Jurkat, Clone E6-1 (cell line): ENCODE measurements around the gene MED1.
"Not testable (repeated sequence)": the region's sequence is repeated elsewhere in the genome, so short reads cannot be mapped to it uniquely, and the experiment has no call there.

Experiments
- DNase-seq: peaks from one replicate; pipeline ENCODE4 v3.0.0-alpha.2; 2011; ENCODE audit warnings: low read depth, low spot score
- H3K4me3 ChIP-seq: 2 replicates; pipeline ENCODE4 v1.5.1; 2011; ENCODE audit warnings: mild to moderate bottlenecking, low read length, control low read depth, moderate library complexity

The MED1 gene

DNA sequence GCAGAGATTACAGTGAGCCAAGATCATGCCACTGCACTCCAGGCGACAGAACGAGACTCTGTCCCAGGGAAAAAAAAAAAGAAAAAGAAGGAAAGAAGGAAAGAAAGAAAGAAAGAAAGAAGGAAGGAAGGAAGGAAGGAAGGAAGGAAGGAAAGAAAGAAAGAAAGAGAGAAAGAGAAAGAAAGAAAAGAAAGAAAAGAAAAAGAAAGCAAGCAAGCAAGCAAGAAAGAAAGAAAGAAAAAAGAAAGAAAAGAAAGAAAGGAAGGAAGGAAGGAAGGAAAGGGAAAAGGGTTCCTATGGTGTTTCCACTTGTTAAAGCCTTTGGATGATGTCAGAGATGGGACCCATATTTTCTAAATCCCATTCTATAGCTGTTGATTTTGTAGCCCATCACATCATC is 11.2 kb downstream of the MED1 start:
- not testable (repeated sequence) for H3K4me3 ChIP-seq, DNase-seq

DNA sequence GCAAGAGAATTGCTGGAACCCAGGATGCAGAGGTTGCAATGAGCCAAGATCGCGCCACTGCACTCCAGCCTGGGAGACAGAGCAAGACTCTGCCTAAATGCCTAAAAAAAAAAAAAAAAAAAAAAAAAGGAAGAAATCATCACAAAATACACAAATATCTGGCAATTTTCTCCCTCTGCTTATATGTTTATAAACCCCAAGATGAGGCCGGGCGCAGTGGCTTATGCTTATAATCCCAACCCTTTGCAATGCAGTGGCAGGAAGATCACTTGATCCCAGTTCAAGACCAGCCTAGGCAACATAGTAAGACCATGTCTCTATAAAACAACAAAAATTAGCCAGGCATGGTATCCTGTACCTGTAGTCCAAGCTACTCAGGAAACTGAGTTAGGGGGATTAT is 21.5 kb downstream of the MED1 start:
- DNase-seq, result no peak

DNA sequence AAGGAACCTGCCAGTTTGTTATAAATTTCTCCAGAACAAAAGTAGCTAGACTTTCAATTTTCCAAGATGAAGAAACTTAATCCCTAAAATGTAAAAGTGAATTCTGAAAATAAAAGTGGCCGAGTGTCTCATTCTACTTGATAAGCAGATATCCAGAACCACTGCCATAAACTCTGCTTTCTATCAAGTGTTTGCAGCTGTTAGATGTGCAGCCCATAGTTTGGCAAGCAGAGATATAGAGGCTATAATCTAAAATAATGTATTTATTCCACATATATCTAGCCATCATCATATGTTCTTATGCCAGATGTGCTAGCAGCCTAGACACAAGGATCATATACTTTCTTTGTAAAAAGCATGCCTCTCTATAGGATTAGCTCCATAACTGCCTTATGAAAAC is 34.9 kb downstream of the MED1 start:
- no peak for DNase-seq
- no peak overlapping the region for H3K4me3 ChIP-seq

More for the DNA sequence above, 21.5 kb downstream of the MED1 start:
- no peak overlapping the region for H3K4me3 ChIP-seq

DNA sequence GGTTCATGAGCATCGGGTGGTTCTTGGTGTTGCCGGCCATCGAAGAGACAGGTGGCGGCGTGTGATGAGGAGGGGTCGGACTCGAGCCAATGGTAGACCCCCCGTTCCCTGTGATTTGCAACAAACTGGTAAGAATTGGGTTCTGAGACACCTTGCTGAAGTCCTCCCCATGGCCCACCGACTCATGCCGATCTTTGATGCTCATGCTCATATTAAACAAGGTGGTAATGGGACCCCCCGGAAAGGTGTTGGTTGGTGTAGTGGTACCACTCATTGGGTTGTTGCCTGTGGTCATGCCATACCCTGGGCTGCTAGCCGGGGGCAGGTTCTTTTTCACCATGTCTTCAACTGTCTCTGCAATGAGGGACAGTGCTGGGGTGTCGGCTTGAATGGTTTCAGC is 40.8 kb downstream of the MED1 start:
- DNase-seq, result no peak
- no peak overlapping the region for H3K4me3 ChIP-seq

DNA sequence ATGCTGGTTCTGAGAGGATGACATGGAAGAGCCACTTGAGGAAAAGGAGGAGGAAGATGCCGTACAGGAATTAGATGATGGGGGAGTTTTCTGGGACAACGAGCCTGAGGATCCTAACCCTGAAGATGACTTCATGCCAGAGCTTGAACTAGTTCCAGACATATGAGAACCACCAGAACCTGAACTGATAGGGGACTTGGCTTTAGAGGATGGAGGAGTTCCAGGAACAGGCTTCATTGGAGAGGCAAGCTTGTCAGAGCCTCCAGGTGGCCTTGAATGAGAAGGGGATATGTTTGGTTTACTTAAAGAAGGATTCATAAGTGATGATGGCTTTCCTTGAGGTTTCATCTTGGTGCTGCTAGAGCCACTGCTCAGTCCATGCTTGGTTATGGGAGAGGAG is 42.7 kb downstream of the MED1 start:
- no peak overlapping the region for H3K4me3 ChIP-seq
- no peak for DNase-seq

DNA sequence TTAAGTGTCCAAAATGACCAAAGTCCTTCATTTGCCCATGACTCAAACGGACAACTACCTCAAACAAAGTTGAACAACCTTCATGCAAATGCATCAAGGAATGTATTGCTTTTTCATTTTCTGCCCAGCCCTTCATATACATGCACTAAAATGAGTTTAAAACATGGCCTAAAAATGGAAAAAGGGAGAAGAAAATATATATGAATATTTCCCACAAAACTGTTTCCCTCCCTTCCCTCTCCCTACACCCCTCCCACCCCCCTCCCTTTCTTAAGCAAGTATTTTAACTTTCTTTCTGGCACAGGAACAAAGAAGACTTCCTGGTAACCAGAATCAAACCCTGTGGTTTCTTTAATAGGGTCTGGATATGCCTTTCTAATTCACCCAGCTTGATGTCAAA is 44.1 kb downstream of the MED1 start:
- DNase-seq, result no peak
- H3K4me3 ChIP-seq, result no peak overlapping the region

DNA sequence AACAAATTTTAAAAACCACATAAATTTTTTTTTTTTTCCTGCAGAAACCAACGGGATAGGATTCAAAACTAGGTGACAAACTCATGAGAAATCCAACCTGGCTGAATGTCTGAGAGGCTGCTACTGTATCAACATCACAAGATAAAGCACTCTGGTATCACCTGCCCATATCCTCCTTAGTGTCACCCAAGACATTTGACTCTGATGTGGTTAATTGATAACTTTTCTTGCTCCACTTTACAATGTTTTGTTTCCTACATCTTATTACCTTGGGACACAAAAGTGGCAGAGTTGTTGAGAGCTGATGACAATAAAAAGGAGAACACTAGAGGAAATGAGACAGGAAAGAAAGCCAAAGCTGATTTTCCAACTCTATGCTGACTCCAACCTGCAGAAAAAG is 45.6 kb downstream of the MED1 start:
- DNase-seq, result no peak
- H3K4me3 ChIP-seq, result no peak overlapping the region

DNA sequence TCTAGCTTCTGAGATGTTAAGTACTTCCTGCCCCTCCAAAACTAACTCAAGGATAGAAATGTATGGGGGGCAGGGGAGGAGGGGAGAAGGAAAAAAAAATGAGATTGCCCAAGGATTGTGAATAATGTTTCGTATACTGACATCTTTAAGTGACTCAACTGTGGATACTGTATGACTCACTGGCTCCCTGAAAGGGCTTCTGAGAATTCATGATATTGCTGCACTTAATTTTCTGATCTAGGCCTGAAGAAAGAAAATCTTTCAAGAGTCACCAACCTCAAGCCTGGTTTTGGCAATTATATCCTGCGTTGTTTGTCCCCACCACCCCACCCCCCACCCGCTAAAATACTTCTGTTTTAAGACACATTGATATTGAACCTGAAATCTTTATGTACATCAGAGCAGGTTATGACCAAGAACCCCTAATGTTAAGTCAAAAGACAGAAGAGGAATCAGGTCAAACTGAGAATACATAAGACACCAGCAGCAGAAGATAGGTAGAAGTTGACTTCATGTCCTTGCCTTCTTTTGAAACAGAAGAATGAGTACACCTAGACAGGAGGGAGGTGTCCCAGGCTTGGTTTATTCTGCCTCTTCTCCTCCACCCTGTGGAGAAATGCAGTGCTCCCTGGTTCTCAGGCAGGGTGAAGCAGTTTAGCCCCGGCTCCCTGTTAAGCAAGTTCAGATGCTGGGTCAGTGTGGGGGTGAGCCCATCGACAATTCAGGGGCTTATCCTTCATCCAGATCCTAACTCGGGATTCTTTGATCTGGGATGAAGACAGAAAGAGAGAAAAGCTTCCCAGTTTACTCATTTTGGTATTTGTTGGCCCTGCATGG is 46.3 kb downstream of the MED1 start:
- H3K4me3 ChIP-seq, result no peak overlapping the region
- no peak for DNase-seq

DNA sequence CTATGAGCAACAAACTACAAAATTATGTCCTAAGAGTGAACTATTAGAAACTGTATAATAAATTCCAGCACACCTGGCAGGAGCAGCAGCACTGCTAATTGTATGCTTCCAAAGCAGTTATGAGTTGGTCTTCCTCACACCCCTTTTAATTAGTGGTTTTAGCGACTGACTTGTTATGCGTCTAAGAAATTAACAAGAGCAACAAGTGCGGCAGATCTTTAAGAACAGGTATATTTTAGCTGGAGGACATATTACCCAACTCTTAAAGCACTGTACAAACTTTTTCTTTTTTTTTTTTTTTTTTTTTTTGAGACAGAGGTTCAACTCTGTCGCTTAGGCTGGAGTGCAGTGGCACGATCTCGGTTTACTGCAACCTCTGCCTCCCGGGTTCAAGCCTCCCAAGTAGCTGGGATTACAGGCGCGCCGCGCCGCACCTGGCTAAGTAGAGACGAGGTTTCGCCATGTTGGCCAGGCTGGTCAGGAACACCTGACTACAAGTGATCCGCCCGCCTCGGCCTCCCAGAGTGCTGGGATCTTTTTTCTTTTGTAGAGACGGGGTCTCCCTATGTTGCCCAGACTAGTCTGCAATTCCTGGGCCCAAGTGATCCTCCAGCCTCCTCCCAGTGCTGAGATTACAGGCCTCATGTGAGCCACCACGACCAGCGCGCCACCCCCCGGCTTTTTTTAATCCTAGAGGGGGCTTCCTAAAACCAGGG is 48.0 kb downstream of the MED1 start:
- no peak overlapping the region for H3K4me3 ChIP-seq
- no peak for DNase-seq

DNA sequence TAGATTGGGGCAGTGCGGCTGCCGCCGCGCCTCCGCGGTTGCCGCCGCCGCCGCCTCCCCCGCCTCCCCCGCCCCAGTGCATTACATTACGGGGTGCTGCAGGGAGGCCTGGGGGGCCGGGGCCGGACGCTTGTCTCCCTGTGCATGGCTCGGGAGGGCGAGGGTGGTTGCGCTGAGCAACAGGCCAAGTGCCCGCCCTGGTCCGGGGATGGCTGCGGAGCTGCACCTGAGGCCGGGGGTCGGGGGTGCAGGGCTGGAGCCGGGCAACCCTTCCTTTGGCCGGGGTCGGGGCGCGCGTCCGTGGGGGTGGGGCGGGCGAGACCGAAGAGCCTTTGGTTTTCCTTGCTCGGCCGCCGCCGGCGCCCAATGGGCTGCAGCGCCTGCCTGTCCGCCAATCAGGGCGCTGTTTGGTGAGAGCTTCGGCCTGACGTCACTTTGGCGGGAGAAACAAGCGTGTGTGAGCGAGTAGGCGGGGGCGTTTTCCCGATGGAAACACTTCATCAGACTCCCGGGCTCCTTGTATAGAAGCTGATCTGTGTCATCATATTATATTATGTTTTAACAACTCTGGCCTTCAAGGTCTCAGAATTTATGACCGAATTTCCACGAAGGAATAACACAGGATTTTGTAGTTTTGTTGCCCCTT is 48.7 kb downstream of the MED1 start:
- H3K4me3 ChIP-seq, result peak overlapping the region; percentile 80
- peak; percentile 91 for DNase-seq

DNA sequence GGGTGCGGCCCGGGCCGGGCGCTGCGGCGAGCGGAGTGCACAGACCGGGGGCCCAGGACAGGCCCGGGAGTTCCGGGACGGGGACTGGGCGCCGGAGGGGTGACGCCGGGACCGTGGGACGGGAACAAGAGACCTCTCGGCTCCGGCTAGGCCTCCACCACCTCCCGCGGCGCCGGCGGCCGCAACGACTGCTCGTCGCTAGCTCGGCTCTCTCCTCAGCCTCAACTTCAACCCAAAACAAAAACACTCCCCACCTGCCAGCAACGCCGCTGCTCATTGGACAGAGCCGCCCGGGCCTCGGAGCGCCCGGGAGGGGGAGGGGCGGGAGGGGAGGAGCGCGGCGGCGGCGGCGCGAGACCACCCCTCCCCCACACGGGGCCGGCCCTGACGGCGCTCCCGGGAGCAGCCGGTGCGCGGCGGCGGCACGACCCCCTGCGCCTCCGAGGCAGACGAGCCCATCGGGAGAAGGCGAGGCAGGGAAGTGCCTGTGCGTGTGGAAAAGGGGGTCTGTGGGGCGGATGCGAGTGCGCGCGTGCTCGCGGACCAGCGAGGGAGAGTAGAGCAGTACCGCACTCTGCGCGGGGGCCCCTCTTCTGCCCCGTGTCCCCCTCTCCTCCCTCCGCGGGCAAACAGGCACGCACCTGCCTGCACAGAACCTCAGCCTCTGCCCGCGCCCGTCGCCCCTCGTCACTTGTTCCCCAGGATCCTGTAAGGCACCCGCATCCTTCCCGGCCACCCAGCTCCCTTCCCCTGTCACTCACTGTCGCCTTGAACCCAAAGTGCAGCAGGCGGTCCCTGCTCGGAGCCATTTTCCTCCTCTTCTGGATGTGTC is 49.4 kb downstream of the MED1 start, which contains the start of gene FBXL20:
TSS of gene FBXL20 (minus strand) at position 215 of the 832 bp plus-strand sequence. CDS start 224 bp downstream, outside the sequence.
- DNase-seq, result peak; percentile 80
- H3K4me3 ChIP-seq, result peak within 1 kb of the TSS; percentile 80

DNA sequence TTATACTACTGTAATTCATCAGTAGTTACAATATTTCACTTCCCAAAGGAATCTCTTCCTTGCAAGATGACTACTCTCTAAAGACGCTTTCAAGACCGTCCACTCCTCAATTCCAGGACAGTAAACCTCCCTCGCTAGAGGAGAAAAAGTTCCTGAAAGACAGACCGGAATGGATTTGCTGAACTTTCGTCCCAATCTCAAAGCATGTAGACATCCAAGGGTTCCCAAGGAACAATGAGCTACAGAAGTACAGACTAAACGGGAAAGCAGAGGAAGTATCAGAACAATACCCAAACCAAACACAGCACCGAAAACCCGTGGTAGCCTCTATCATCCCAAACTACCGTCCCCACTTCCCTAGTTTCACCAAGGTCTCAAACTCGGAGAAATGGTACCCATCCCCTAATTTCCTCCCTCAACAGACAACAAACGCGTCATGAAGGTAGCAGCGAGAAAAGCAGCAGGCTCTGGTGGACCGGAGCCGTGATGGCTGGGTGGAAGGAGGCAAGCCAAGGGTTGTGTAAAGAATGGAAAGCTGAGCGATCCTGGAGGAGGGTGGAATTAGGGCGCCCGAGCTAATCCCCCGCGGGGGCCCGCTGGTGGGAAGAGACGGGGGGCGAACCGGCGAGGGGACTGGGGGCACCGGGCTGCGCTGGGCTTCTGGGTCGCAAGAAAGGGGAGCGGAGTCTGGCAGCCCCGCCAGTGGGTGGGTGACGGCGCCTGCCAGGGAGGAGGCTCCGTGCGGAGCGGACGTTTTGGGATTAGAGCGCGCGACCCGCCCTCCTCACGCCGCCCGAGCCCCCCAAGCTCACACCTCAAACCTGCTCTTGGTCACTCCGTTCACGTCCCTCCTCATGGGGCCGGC is 50.3 kb downstream of the MED1 start:
- no peak for DNase-seq

DNA sequence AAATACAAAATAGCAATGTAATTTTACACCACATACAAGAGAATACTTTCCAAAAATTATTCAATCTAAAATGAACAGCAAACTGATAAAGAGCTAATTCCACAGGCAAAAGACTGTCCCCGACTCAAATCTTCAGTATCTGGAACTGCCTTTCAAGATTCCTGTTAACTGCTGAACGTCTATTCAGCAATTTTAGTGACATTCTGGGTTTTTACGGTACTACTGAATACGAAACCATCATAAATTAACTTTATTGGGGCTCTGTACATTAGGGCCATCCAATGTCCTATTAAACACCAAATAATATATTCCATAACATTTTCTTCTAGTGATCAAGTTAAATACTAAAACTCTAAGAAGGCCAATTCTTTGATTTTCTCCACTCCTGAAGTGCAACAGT is 51.3 kb downstream of the MED1 start:
- DNase-seq, result no peak
- H3K4me3 ChIP-seq, result no peak overlapping the region

More for the DNA sequence above, 50.3 kb downstream of the MED1 start:
- H3K4me3 ChIP-seq, result peak overlapping the region; percentile 80

DNA sequence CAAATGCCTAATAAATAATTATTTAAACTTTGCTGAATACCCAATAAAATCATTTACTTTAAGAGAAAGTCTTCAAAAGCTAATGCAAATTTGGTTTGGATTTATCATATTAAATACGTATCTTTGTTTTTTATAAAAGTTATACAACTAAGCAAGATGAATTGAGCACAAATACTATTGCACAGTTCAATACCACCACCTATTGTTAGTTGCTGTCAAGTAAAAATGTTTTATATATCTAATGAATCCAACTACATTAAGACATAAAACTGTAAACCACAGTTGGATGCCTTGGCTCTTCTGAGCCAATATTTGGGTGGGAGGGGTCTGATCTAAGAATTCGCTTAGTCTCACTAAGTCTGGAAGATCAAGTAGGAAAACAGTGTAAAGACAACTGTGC is 57.3 kb downstream of the MED1 start:
- H3K4me3 ChIP-seq, result no peak overlapping the region
- no peak for DNase-seq

DNA sequence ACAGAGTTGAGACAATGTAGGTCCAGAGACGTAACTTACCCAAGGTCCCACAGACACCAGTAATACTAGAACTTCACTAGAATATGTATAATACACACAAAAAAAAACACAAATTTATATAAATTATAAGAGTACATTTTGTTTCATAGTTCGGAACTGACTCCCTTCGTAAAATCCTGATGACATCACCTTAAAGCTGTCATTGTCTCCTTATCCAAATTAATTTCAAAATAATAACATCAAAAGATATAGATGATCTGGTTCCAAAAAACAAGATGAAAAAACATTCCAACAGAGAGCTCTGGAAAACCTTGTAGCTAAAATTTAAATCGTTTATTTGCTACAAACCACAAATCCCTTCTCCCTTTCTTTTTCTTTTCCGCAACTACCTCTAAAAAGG is 59.6 kb downstream of the MED1 start:
- DNase-seq, result no peak
- H3K4me3 ChIP-seq, result no peak overlapping the region

DNA sequence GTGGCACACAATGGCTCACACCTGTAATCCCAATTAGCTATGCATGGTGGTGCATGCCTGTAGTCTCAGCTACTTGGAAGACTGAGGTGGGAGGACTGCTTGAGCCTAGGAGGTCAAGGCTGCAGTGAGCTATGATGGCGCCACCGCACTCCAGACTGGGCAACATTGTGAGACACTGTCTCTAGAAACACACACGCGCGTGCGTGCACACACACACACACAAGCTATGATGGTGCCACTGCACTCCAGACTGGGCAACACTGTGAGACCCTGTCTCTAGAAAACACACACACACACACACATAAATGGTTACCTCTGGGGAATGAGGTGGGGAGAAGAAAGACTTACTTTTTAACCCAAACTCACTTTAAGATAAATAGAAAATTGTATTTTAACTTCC is 66.0 kb downstream of the MED1 start:
- no peak overlapping the region for H3K4me3 ChIP-seq
- no peak for DNase-seq

DNA sequence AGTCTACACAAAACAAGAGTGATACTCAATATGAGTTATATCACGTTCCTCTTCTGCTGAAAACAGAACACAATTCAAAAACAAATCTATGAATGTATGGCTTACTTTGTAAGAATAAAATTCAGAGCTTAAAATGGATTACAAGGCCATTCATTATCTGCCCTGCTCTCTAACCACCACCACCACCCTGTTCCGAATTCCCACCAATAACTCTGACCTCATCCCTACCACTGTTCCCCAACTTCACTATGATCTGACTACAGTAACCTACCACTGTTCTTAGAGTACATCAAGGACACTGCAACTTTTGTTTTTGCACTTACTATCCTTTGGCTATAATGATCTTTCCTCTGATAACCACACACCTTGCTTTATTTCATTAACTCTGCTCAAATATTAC is 70.9 kb downstream of the MED1 start:
- no peak overlapping the region for H3K4me3 ChIP-seq
- DNase-seq, result no peak

DNA sequence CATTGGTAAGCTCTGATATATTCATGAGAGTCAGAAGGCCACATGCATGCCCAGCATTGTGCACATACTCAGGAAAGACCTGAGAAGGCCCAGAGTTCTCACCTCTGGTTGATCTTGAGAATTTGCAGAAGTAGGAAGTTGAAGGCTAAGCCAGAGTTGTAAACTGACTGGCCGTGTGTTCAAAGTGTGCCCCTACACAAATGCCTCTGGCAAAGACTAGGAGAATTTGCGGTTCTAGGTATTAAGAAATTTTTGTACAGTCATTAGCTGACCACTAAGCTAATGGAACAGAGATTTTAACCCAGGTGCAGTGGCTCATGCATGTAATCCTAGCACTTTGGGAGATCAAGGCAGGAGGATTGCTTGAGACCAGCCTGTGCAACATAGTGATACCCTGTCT is 74.6 kb downstream of the MED1 start:
- no peak for DNase-seq
- no peak overlapping the region for H3K4me3 ChIP-seq
